Ishikawa (cell line): ENCODE results near the gene IFI30.

ENCODE experiments used
- CREB1 ChIP-seq: IDR thresholded peaks from 2 replicates; pipeline ENCODE4 v1.6.1; 2012; ENCODE audit warnings: low read depth
- MAX ChIP-seq: IDR thresholded peaks from 2 replicates; pipeline ENCODE4 v1.6.1; 2012
- RAD21 ChIP-seq: IDR thresholded peaks from 2 replicates; pipeline ENCODE4 v1.6.1; 2012; ENCODE audit warnings: low read depth
- REST ChIP-seq: IDR thresholded peaks from 2 replicates; pipeline ENCODE4 v1.6.1; 2012; ENCODE audit warnings: low read depth, mild to moderate bottlenecking

GRCh38 chr19:18144906-18145305 lies 28.7 kb upstream of the IFI30 start:
- TF ChIP-seq RAD21 (no peak), MAX (no peak), REST (no peak), CREB1 (no peak)
